Gastrocnemius medialis (tissue), 4 donors: Measurements from ENCODE around the gene CAV1. TPM values are rescaled to one million over a fixed set of nuclear protein-coding genes. Genes with fewer than 3 reads are reported as not detected.
A peak's percentile ranks its signal among the peaks of the same experiment; 100 is the strongest.

Experiments used
- ATAC-seq, 2 donors: fragments of 150-250 bp; one replicate each; pipeline ENCODE4 v1.9.1; 2016
- DNase-seq, 2 donors: peaks; one replicate each; pipeline ENCODE4 v3.0.0-alpha.2; 2019
- H3K27ac ChIP-seq, 4 donors: fragments of 200-600 bp; sonication (generic); 1 replicate in 1 of 4; 2 replicates in 3 of 4; pipeline ENCODE4 v1.5.1; 2016 to 2018; ENCODE audit warnings: mild to moderate bottlenecking in 2 of 4, moderate library complexity in 1 of 4
- H3K27me3 ChIP-seq, 3 donors: fragments of 200-600 bp; sonication (generic) in 2 of 3; 1 replicate in 1 of 3; 2 replicates in 2 of 3; pipeline versions ENCODE4 v1.5.1 to v1.6.0; 2016 to 2019; ENCODE audit warnings: mild to moderate bottlenecking in 1 of 3, moderate library complexity in 1 of 3
- H3K36me3 ChIP-seq, 2 donors: fragments of 200-600 bp; sonication (generic) in 1 of 2; one replicate each; pipeline ENCODE4 v1.5.1; 2017 to 2018
- H3K4me1 ChIP-seq, 2 donors: fragments of 200-600 bp; sonication (generic) in 1 of 2; one replicate each; pipeline ENCODE4 v1.5.1; 2016 to 2017; ENCODE audit warnings: mild to moderate bottlenecking in 2 of 2
- H3K4me3 ChIP-seq, 4 donors: fragments of 200-600 bp; sonication (generic) in 3 of 4; 1 replicate in 1 of 4; 2 replicates in 3 of 4; pipeline ENCODE4 v1.5.1; 2016 to 2019; ENCODE audit warnings: mild to moderate bottlenecking in 2 of 4
- H3K9me3 ChIP-seq, 3 donors: fragments of 200-600 bp; sonication (generic) in 2 of 3; 1 replicate in 1 of 3; 2 replicates in 2 of 3; pipeline ENCODE4 v1.5.1; 2016 to 2019
- POLR2A ChIP-seq, 2 donors: fragments of 450-650 bp; IDR thresholded peaks; one replicate each; pipeline ENCODE4 v1.6.1; 2017; ENCODE audit warnings: antibody characterized with exemption in 2 of 2, mild to moderate bottlenecking in 2 of 2, moderate library complexity in 2 of 2
- in situ Hi-C, 4 donors: fragments of 200-750 bp; cut with MboI; loops; one replicate each; pipeline versions ENCODE4 v1.15.0 to v1.8.0; 2017; ENCODE audit warnings: low sequenced_read_pairs in 4 of 4
- intact Hi-C: fragments of 100-400 bp; cut with DNase I; formaldehyde crosslinking; loops from one replicate; pipeline ENCODE4 v1.15.1; 2023; ENCODE audit warnings: low total_unique reads
- total RNA-seq, 4 donors: library from RNA; depleted of rRNA; stranded (reverse); fragments of >200 nt; gene quantifications; one replicate each; pipeline versions ENCODE4 v1.1.0 to v1.2.3, GENCODE V29; 2016
- TF ChIP-seq, protein P1 (sequence below), 5 experiments: fragments of 450-650 bp in 3 of 5; fragments of 200-600 bp in 2 of 5; sonication (generic) in 2 of 5; IDR thresholded peaks in 4 of 5; conservative IDR thresholded peaks in 1 of 5; 1 replicate in 4 of 5; 2 replicates in 1 of 5; pipeline ENCODE4 v1.5.1; 2016 to 2019; ENCODE audit warnings: antibody characterized with exemption in 5 of 5, mild to moderate bottlenecking in 3 of 5, moderate library complexity in 3 of 5

The CAV1 gene
- total RNA-seq, 4 donors from 2014 or later, result 64.7 to 87.8 (median 71.2) TPM

DNA sequence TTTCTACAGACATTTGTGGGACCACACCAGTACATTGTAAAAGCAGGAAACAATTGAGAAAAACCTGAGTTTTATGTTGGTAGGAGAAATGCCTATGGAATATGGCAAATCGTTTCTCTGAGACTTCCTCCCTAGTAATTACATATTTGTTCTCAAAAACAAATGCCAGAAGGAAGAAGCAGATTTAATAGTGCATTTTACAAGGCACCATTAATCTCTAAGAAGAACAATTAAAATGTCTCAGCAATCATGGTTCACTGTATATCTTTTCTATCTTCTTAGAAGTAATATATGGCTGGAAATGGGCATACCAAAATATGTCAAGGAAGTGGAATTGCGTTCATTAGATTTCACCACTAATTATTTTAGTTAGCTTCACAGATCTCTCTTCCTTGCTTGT, 13.3 kb downstream of the CAV1 start:
- Histone ChIP-seq H3K4me3 (no peak overlapping the region), H3K27ac (peak overlapping the region; percentile 16 to 39 (median 32)), H3K9me3 (no peaks in the 10 kb centered on the region), H3K4me1 (peaks cover 17 to 31% of the 10 kb centered on the region in 2 donors), H3K36me3 (peaks cover 0 to 5% of the 10 kb centered on the region in 2 donors), H3K27me3 (no peaks in the 10 kb centered on the region)
- ATAC-seq, result no peak
- intact Hi-C loops (no loop called here), in situ Hi-C loops (loop anchor here in 1 of 4 donors (10.0 kb wide), 1 partner anchor 47 kb away; no protein-coding TSS in a partner anchor)
- TF ChIP-seq, protein P1, sequence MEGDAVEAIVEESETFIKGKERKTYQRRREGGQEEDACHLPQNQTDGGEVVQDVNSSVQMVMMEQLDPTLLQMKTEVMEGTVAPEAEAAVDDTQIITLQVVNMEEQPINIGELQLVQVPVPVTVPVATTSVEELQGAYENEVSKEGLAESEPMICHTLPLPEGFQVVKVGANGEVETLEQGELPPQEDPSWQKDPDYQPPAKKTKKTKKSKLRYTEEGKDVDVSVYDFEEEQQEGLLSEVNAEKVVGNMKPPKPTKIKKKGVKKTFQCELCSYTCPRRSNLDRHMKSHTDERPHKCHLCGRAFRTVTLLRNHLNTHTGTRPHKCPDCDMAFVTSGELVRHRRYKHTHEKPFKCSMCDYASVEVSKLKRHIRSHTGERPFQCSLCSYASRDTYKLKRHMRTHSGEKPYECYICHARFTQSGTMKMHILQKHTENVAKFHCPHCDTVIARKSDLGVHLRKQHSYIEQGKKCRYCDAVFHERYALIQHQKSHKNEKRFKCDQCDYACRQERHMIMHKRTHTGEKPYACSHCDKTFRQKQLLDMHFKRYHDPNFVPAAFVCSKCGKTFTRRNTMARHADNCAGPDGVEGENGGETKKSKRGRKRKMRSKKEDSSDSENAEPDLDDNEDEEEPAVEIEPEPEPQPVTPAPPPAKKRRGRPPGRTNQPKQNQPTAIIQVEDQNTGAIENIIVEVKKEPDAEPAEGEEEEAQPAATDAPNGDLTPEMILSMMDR (IDR thresholded peaks at IDR 0.05 in 4 of 5, conservative IDR thresholded peaks at IDR 0.05 in 1 of 5), result no peak
- TF ChIP-seq POLR2A (IDR thresholded peaks at IDR 0.05), result no peak
- DNase-seq, result no peak

DNA sequence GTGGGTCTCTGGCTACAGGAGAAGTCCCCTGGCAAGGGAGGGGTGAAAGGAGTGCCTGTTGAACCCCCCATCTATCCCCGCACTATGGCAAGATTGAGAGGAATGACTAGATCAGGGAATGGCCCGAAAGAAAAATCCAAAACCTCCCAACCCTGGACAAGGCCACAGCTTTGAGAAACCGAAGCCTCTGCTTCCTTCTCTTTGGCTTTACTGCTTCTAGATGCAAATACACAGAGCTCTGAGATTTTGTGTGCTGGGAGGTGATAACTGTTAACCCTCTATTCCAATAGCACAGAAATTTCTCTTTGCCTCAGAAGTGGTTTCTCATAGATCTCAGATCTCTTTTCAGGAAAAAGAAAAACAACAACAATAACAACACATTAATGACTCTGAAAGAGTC, 15.0 kb downstream of the CAV1 start:
- H3K4me1 ChIP-seq, result peaks cover 18 to 24% of the 10 kb centered on the region in 2 donors
- no peaks in the 10 kb centered on the region for H3K27me3 ChIP-seq
- in situ Hi-C loops, result loop anchor here in 1 of 4 donors (10.0 kb wide), 1 partner anchor 45 kb away; no protein-coding TSS in a partner anchor
- TF ChIP-seq POLR2A (IDR thresholded peaks at IDR 0.05), result no peak
- TF ChIP-seq, protein P1 (IDR thresholded peaks at IDR 0.05 in 4 of 5, conservative IDR thresholded peaks at IDR 0.05 in 1 of 5), result no peak
- H3K27ac ChIP-seq, result peak overlapping the region in 3 of 4 donors; percentile 30 to 37 (median 34)
- intact Hi-C loops, result no loop called here
- DNase-seq (no peak), ATAC-seq (no peak)
- H3K36me3 ChIP-seq, result peaks cover 0 to 5% of the 10 kb centered on the region in 2 donors
- H3K9me3 ChIP-seq, result no peaks in the 10 kb centered on the region
- H3K4me3 ChIP-seq, result no peak overlapping the region

- Histone ChIP-seq H3K9me3 (no peaks in the 10 kb centered on the region), H3K27me3 (no peaks in the 10 kb centered on the region), H3K36me3 (peaks cover 0 to 5% of the 10 kb centered on the region in 2 donors), H3K4me3 (no peak overlapping the region), H3K27ac (peak overlapping the region in 3 of 4 donors; percentile 22 to 37 (median 28)), H3K4me1 (peaks cover 18 to 23% of the 10 kb centered on the region in 2 donors)
- in situ Hi-C loops, result no loop called here
- TF ChIP-seq, protein P1 (IDR thresholded peaks at IDR 0.05 in 4 of 5, conservative IDR thresholded peaks at IDR 0.05 in 1 of 5), result no peak
- no peak for TF ChIP-seq POLR2A (IDR thresholded peaks at IDR 0.05)
- no peak for DNase-seq
- intact Hi-C loops, result no loop called here
- ATAC-seq, result no peak
These were observed 15.9 kb downstream of the CAV1 start for GRCh38 chr7:116540743-116541142.

DNA sequence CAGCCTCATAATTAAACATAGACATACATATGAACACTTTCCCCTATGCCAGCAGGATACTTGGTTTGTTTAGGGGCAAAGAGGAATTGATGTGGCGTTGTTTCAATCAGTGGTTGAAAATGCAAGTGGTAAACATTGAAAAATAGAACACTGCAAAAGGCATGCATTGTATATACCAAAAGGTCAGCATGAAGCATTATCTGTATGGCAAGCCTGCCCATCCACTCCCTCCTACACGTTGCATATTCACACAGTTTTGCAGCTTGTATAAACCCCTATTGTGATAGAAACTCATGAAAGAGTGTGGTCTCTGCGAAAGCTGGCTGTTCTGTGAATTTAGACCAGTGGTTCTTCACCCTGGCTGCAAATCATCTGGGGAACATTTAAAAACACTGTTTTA, 17.1 kb downstream of the CAV1 start:
- in situ Hi-C loops (no loop called here), intact Hi-C loops (no loop called here)
- no peak for ATAC-seq
- H3K27me3 ChIP-seq, result no peaks in the 10 kb centered on the region
- H3K4me3 ChIP-seq, result no peak overlapping the region
- peak overlapping the region in 2 of 4 donors; percentile 29 to 31 for H3K27ac ChIP-seq
- DNase-seq, result no peak
- peaks cover 0 to 5% of the 10 kb centered on the region in 2 donors for H3K36me3 ChIP-seq
- TF ChIP-seq POLR2A (IDR thresholded peaks at IDR 0.05), result no peak
- TF ChIP-seq, protein P1 (IDR thresholded peaks at IDR 0.05 in 4 of 5, conservative IDR thresholded peaks at IDR 0.05 in 1 of 5), result no peak
- no peaks in the 10 kb centered on the region for H3K9me3 ChIP-seq
- peaks cover 14 to 18% of the 10 kb centered on the region in 2 donors for H3K4me1 ChIP-seq

- H3K27me3 ChIP-seq, result no peaks in the 10 kb centered on the region
- H3K36me3 ChIP-seq, result peaks cover 0 to 5% of the 10 kb centered on the region in 2 donors
- in situ Hi-C loops, result no loop called here
- H3K27ac ChIP-seq, result peak overlapping the region in 3 of 4 donors; percentile 10 to 31 (median 29)
- intact Hi-C loops, result no loop called here
- H3K4me1 ChIP-seq, result peaks cover 14 to 18% of the 10 kb centered on the region in 2 donors
- ATAC-seq, result no peak
- no peak overlapping the region for H3K4me3 ChIP-seq
- TF ChIP-seq POLR2A (IDR thresholded peaks at IDR 0.05), result no peak
- TF ChIP-seq, protein P1 (IDR thresholded peaks at IDR 0.05 in 4 of 5, conservative IDR thresholded peaks at IDR 0.05 in 1 of 5), result no peak
- DNase-seq, result no peak
- no peaks in the 10 kb centered on the region for H3K9me3 ChIP-seq
These were observed 17.8 kb downstream of the CAV1 start for GRCh38 chr7:116542618-116543017.
